Activated T-cell treated with anti-CD3 and anti-CD28 coated beads, Interleukin-2, amount 50 U/mL, for 4 hours (primary cell): ENCODE data around the gene TMEM218. TPM values are rescaled to one million over a fixed set of nuclear protein-coding genes. Genes with fewer than 3 reads are reported as not detected.

Source experiments
- ATAC-seq, 2 donors: fragments of 200-7000 bp; cut with Tn5 transposase; one replicate each; pipeline ENCODE4 v1.10.0; 2021
- DNase-seq: peaks from one replicate; pipeline ENCODE4 v3.0.0-alpha.2; 2020
- H3K27me3 Mint-ChIP-seq: one replicate; pipeline ENCODE4 v1.8.0; 2021; ENCODE audit warnings: low read depth, mixed read lengths
- H3K36me3 Mint-ChIP-seq: one replicate; pipeline ENCODE4 v1.8.0; 2022; ENCODE audit warnings: mixed read lengths; ENCODE audit not compliant: insufficient read depth
- H3K4me1 Mint-ChIP-seq: one replicate; pipeline ENCODE4 v1.8.0; 2021; ENCODE audit warnings: low read depth, mixed read lengths
- H3K4me3 Mint-ChIP-seq: one replicate; pipeline ENCODE4 v1.8.0; 2021; ENCODE audit warnings: mild to moderate bottlenecking, moderate library complexity, mixed read lengths
- H3K9me3 Mint-ChIP-seq: one replicate; pipeline ENCODE4 v1.8.0; 2021; ENCODE audit warnings: mixed read lengths
- total RNA-seq, 3 donors: library from RNA; stranded (reverse); gene quantifications; one replicate each; pipeline ENCODE4 v1.2.1, GENCODE V29; 2021

TMEM218 gene
- total RNA-seq, 3 donors from 2014 or later, result 10.6 to 13.1 (median 12.3) TPM

- Mint-ChIP-seq H3K4me3 (no peak overlapping the region), H3K27me3 (peaks cover 3% of the 10 kb centered on the region), H3K4me1 (no peaks in the 10 kb centered on the region), H3K9me3 (no peaks in the 10 kb centered on the region), H3K36me3 (no peaks in the 10 kb centered on the region)
- ATAC-seq, result no peak
- no peak for DNase-seq
These were observed 32.1 kb downstream of the TMEM218 start for GRCh38 chr11:125079151-125079877.

DNA sequence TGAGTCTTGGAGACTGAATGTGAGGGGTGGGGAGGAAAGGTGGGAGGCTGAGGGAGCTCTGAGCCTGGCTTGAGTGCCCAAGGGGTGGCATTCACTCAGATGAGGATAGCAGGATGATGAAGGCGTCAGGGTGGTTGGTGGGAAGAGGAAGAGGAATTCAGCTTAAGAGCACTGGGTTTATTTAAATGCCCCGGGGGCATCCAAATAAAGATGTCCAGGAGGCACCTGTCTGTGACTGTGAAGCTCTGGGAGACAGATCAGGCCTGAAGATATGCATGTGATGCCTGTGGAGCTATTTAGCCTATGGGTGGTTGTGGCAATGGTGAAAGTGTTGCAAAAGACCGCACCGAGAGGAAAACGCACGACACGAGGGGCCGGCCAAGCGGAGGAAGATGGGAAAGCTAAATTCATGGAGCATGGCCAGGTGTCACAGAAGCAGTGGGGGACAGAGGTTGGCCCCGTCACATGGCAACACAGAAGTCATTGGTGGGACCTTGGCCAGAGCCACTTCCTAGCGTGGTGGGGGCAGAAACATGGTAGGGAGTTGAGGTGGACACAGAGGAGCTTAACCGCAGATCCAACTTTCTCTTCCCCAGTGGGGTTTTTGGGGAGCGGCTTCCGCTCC lies 32.8 kb downstream of the TMEM218 start:
- no peaks in the 10 kb centered on the region for H3K36me3 Mint-ChIP-seq
- no peaks in the 10 kb centered on the region for H3K9me3 Mint-ChIP-seq
- H3K4me1 Mint-ChIP-seq, result no peaks in the 10 kb centered on the region
- H3K27me3 Mint-ChIP-seq, result peaks cover 8% of the 10 kb centered on the region
- H3K4me3 Mint-ChIP-seq, result no peak overlapping the region
- no peak for DNase-seq
- no peak for ATAC-seq

- Mint-ChIP-seq H3K4me1 (no peaks in the 10 kb centered on the region), H3K36me3 (no peaks in the 10 kb centered on the region), H3K9me3 (no peaks in the 10 kb centered on the region), H3K27me3 (peaks cover 8% of the 10 kb centered on the region), H3K4me3 (no peak overlapping the region)
- DNase-seq (no peak), ATAC-seq (no peak)
These were observed 33.4 kb downstream of the TMEM218 start for GRCh38 chr11:125078016-125078415.

DNA sequence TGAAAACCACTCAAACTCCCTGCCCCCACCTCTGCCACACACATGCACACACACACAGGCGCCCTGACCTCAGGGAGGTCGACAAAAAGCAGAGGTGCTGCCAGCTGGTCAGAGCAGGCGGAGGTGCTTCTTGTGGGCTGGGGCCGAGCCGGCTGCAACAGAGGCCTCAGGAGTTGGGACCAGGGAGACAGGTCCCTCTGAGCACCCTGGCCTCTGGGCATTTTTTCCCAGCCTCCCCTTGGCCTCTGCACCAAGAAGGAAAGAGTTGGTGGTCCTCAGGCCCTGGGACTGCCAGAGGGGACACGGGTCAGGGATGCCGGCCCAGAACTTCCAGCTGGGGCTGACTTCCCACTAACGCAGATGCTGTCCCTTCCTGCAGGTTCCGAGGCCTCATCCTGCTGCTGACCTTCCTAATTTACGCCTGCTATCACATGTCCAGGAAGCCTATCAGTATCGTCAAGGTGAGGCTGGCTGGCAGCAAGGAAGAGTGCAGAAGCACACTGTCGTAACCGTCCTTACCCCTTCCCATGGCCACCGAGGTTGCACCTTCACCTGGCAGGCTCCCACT lies 35.0 kb downstream of the TMEM218 start:
- H3K4me3 Mint-ChIP-seq, result no peak overlapping the region
- DNase-seq (no peak), ATAC-seq (no peak)
- H3K9me3 Mint-ChIP-seq, result no peaks in the 10 kb centered on the region
- no peaks in the 10 kb centered on the region for H3K4me1 Mint-ChIP-seq
- H3K36me3 Mint-ChIP-seq, result no peaks in the 10 kb centered on the region
- H3K27me3 Mint-ChIP-seq, result peaks cover 16% of the 10 kb centered on the region

DNA sequence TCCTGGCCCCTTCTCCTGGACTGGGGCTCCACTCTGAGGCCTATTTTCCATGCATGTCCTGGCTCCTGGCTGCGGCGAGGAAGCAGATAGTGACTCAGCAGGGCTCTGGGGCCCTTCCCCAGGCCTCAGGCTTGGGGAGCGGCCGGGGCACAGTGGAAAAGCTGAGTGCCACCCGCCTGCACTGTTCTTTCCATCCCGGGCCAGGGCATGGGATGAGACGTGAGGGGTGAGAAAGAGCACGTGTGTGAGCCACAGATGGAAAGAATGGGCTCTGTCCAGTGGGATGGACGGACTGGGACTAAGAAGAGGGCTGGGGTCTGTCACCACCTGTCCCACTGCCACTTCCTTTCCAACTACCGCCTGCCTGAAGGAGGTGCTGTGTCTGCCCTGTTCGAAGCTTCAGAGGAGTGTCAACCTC lies 35.5 kb downstream of the TMEM218 start:
- ATAC-seq (no peak), DNase-seq (no peak)
- Mint-ChIP-seq H3K36me3 (no peaks in the 10 kb centered on the region), H3K4me1 (peaks cover 3% of the 10 kb centered on the region), H3K4me3 (no peak overlapping the region), H3K27me3 (peaks cover 16% of the 10 kb centered on the region), H3K9me3 (no peaks in the 10 kb centered on the region)

DNA sequence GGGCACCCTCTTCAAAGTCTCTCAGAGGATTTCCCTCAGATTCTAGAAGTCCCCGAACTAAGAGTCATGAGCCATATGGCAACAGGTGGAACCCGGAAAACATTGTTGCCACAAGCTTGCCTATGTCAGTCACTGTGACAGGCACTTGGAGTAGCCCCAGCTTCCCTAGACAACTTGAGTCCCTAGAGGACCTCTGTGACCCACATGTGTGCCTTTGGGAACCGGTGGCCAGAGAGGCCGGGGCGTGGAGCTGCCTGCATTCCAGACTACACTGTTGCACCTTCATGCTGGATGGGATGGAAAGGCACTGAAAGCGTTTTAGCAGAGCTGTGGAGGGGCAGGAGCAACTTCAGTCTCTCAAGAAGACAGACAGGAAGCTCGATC lies 36.2 kb downstream of the TMEM218 start:
- H3K9me3 Mint-ChIP-seq, result no peaks in the 10 kb centered on the region
- DNase-seq (no peak), ATAC-seq (no peak)
- no peak overlapping the region for H3K4me3 Mint-ChIP-seq
- H3K4me1 Mint-ChIP-seq, result peaks cover 3% of the 10 kb centered on the region
- H3K36me3 Mint-ChIP-seq, result no peaks in the 10 kb centered on the region
- H3K27me3 Mint-ChIP-seq, result peaks cover 16% of the 10 kb centered on the region

GRCh38 chr11:125074511-125075241 lies 36.8 kb downstream of the TMEM218 start:
- H3K36me3 Mint-ChIP-seq, result no peaks in the 10 kb centered on the region
- no peak overlapping the region for H3K4me3 Mint-ChIP-seq
- H3K27me3 Mint-ChIP-seq, result peaks cover 18% of the 10 kb centered on the region
- no peaks in the 10 kb centered on the region for H3K9me3 Mint-ChIP-seq
- peaks cover 3% of the 10 kb centered on the region for H3K4me1 Mint-ChIP-seq
- DNase-seq, result no peak
- no peak for ATAC-seq

DNA sequence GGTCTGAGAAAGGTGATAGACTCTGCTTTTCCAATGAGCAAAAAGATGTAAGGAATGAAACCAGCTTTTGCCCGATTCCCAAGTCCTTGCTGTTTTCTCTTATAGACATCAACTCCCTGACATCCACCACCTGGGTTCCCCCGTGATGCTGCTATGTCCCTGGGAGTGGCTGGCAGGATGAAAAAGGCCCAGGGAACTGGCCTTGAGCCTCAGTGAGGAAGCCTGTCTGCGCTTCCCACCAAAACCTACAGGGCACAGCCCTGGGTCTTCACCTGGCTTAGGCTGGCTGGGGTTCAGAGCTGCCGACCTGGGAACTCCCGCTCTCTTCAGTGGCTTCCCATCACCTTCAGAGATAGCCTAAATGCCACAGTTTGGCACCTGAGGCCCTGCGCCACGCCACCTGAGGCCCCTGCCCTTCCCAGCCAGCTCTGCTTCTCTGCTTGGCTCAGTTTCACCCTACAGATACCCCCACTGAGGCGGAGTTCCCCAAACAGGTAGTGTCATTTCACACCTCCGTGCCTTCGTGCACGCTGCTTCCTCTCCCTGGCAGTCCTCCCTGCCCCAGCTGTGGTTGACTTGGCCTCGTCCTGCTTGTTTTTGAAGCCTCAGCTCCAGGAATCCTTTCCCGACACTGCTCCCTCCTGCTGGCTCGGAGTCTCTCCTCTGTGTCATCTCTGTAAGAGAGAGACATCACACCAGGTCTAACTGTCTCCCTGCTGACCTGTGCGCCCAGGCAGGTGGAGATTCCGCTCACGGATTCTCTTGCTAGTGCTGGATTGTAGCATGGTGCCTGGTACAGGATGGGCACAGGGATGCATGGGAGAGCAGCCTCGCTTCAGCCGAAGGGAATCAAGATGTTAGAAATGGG lies 37.6 kb downstream of the TMEM218 start:
- Mint-ChIP-seq H3K27me3 (peaks cover 24% of the 10 kb centered on the region), H3K9me3 (no peaks in the 10 kb centered on the region), H3K4me1 (peaks cover 3% of the 10 kb centered on the region), H3K4me3 (no peak overlapping the region), H3K36me3 (no peaks in the 10 kb centered on the region)
- ATAC-seq (no peak), DNase-seq (no peak)

GRCh38 chr11:125072961-125073590 lies 38.4 kb downstream of the TMEM218 start:
- Mint-ChIP-seq H3K4me3 (no peak overlapping the region), H3K4me1 (peaks cover 3% of the 10 kb centered on the region), H3K27me3 (peaks cover 28% of the 10 kb centered on the region), H3K36me3 (no peaks in the 10 kb centered on the region), H3K9me3 (no peaks in the 10 kb centered on the region)
- DNase-seq, result no peak
- no peak for ATAC-seq

DNA sequence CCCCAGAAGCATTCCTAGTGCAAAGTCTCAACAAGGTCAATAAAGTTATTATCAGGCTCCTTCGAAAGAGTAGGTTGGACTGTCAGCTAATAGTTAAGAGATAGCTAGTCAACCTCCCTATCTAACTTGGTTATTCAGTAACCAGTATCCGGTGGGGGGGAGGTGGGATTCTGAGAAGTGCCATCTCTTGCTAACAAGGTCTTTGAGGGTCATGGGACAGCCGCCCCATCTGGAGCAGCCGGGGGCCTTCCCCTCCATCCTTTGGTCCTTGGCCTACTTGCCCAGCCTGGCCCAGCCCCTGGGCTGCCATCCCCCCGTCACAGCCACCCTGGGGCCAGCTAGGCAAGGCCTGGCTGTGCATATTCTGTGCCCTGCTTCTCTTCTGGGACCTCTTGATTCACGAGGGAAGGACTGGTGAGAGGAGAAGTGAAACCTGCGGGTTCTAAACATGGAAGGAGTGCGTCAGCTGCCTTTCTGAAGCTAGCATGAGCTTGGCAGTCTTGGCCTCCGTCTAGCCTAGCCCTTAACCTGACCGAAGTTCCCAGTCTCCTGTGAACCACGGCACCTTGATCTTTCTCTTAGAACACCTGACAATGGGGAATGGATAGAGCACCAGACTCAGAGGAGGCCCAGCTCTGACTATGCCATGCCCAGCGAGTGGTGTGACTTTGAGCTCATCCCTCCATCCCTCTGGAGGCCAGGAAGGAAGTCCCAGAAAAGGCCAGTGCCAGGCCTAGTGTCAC lies 39.0 kb downstream of the TMEM218 start:
- Mint-ChIP-seq H3K27me3 (peaks cover 33% of the 10 kb centered on the region), H3K4me1 (peaks cover 3% of the 10 kb centered on the region), H3K4me3 (no peak overlapping the region), H3K9me3 (no peaks in the 10 kb centered on the region), H3K36me3 (no peaks in the 10 kb centered on the region)
- DNase-seq (no peak), ATAC-seq (no peak)

DNA sequence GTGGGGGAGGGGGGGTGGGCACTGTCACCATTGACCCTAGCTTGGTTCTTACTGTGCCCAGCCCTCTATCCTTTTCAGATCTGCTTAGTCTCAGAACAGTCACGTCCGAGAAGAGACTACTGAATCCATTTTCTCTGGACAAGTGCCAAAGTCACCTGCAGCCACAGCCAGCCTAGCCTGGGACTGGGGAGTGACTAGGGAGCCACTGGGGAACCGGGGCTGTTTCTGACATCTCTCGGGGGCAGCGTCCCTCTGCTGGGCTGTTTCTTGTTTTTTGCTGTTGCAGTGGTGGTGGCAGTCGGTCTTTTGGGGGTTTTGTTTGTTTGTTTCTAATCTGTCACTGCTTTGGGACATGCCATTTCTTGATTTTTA lies 39.6 kb downstream of the TMEM218 start:
- no peak for ATAC-seq
- no peak for DNase-seq
- Mint-ChIP-seq H3K27me3 (peaks cover 36% of the 10 kb centered on the region), H3K36me3 (no peaks in the 10 kb centered on the region), H3K4me3 (no peak overlapping the region), H3K9me3 (no peaks in the 10 kb centered on the region), H3K4me1 (peaks cover 3% of the 10 kb centered on the region)

GRCh38 chr11:125071435-125071834 lies 40.0 kb downstream of the TMEM218 start:
- DNase-seq, result no peak
- Mint-ChIP-seq H3K27me3 (peaks cover 36% of the 10 kb centered on the region), H3K9me3 (no peaks in the 10 kb centered on the region), H3K4me1 (peaks cover 3% of the 10 kb centered on the region), H3K36me3 (no peaks in the 10 kb centered on the region), H3K4me3 (no peak overlapping the region)
- no peak for ATAC-seq

- Mint-ChIP-seq H3K9me3 (no peaks in the 10 kb centered on the region), H3K4me1 (peaks cover 3% of the 10 kb centered on the region), H3K36me3 (no peaks in the 10 kb centered on the region), H3K27me3 (peaks cover 42% of the 10 kb centered on the region), H3K4me3 (no peak overlapping the region)
- ATAC-seq (peak; percentile 37 to 38), DNase-seq (no peak)
These were observed 40.6 kb downstream of the TMEM218 start for GRCh38 chr11:125070699-125071254.
